GM21390 (cell line): Measurements from ENCODE around the gene MPP2.
"Not testable (repeated sequence)": the region's sequence is repeated elsewhere in the genome, so short reads cannot be mapped to it uniquely, and the experiment has no call there.

Experiments
- ATAC-seq: cut with Tn5 transposase; IDR thresholded peaks from one replicate; pipeline ENCODE4 v1.9.1; 2021; ENCODE audit not compliant: unreplicated experiment

MPP2 gene, protein sequence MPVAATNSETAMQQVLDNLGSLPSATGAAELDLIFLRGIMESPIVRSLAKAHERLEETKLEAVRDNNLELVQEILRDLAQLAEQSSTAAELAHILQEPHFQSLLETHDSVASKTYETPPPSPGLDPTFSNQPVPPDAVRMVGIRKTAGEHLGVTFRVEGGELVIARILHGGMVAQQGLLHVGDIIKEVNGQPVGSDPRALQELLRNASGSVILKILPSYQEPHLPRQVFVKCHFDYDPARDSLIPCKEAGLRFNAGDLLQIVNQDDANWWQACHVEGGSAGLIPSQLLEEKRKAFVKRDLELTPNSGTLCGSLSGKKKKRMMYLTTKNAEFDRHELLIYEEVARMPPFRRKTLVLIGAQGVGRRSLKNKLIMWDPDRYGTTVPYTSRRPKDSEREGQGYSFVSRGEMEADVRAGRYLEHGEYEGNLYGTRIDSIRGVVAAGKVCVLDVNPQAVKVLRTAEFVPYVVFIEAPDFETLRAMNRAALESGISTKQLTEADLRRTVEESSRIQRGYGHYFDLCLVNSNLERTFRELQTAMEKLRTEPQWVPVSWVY

DNA sequence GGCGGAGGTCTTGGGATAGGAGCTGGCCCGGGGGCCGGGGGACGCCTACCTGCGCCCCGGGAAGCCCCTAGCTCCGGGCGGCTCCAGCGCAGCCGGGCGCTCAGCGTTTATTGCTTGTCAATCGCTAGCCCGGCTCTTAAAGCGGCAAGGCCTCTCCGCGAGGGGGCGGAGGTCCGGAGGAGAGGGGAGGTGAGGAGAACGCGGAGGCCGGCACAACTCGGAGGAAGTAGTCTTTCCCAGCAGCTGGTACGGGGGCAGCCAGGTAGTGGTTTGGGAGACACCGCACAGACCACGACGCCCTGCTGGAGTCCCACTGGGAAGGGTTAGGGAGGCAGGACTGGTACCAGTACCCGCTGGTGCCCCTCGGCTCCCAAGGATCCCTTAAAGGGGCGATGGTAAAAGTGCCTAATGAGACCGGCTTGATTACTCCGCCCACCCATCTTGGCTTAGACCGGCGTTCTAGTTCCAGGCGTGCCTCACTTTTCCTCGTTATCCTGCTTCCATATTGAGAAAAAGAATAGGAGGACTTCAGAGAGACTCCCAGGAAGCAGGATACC lies at the start of gene MPP2:
MPP2 (minus strand) TSS at position 112 of the 557 bp plus-strand sequence. CDS start 3,076 bp downstream, outside the sequence.
- no peak for ATAC-seq

DNA sequence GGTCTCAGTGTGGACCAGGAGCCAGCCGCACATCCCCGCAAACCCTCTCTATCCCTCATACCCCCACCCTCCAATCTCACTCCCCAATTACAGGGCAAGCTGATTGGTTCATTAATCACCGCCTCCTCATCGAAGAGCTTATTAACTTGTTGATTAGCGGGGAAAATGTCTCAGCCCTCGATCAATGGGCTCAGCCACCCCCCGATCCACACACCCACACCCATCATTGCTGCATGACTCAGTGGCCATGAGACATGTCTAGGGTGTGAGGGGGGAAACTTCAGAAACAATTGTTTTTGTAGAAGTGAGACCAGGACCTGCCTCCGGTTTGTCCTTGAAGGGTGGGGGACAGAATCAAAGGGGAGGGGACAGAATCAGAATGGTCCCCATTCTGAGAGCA lies 48.9 kb upstream of the MPP2 start:
- no peak for ATAC-seq

DNA sequence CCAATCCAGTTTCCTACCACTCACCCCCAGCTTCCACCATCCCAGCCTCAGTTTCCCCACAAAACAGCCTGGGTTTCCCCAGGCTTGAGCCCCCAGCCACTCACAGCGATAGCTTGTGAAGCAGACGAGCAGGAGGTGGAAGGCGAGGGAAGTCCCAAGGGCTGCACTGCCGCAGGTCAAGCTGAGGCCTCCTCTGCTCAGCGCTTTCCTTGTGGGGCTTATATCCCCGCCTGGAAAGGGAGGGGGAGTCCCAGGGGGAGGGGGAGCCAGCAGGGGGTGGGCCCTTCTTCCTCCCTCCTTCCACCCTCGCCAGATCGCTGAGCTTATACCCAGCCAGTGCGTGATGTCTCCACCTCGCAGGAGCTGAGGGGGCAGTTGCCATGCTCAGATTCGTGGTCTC lies 46.4 kb upstream of the MPP2 start, which contains the start of gene PYY:
PYY (minus strand) TSS at position 195 of the 400 bp plus-strand sequence. CDS start 457 bp downstream, outside the sequence.
- ATAC-seq, result no peak

DNA sequence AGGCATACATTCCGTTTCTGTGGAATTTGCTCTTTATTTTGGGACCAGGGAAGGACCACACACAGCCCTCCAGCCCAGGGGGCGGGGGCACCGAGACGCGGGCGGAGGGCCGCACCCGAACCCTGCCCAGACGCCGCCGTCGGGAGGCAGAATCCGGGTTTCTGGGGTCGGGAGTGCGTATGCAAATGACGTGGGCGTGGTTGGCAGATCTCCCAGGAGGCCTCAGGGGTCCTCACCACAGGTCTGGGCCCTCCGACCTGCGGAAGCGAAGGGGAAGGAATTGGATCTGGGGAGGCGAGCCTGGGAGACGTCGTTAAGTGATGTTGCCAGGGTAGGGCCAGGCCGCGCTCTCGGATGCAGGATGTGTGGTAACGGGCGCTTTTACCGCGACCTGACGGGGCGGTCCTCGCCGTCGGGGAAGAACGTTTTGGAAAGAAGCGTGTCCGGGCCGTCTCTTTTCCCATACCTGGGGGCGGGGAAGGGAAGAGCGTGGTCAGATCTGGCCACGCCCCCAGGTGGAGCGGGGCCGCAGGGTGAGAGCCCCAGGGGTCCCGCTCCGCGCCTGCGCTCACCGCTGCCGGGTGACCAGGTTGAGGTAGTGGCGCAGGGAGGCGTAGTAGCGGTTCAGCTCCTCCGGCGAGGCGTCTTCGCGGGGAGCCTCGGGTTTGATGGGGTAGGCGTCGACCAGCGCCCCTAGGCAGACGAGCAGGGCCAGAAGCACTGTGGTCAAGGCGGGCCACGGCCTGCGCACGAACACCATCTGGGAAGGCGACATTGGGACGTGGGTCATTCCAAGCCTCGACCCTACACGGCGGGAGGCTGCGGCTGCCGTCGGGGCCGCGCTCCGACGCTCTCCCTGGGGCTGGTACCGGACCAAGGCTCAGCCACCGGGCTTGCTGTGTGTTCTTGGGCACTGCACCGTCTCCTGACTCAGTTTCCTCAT lies 45.7 kb upstream of the MPP2 start:
- ATAC-seq, result no peak

DNA sequence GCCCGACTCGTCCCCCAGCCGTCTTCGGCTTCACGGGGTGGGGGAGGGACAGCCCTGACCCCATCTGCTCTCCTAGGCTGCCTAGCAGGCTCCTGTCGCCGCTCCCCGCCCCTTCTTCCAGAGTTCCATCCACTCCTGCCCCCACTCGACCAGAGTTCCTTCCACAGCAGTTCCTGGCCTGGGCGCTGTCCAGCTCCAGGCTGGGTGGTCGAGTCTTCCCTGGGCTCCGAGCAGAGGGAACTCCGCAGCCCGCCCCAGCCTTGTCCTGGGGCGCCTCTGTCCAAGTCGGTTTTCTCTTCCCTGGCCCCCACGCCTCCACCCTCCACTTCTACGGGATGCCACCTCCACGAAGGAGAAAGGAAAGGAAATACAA lies 45.0 kb upstream of the MPP2 start:
- ATAC-seq, result no peak

DNA sequence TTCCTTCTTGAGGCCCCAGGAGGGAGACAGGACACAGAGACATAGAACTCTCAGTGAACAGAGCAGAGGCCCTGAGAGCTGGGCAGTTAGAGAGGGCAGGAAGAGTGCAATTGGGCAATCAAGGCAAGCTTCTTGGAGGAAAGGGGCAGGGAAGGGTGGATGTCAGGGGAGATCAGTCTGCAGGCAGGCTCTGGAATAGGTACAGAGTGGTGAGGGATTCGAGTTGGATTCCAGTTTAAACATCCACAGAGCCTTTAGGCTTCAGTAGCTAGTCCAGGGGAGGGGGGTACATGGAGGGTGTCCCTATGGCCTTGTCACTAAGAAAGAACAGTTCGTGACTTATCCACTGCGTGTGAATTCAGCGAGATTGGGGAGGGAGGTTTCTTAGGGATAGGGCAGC lies 44.4 kb upstream of the MPP2 start:
- ATAC-seq, result no peak

DNA sequence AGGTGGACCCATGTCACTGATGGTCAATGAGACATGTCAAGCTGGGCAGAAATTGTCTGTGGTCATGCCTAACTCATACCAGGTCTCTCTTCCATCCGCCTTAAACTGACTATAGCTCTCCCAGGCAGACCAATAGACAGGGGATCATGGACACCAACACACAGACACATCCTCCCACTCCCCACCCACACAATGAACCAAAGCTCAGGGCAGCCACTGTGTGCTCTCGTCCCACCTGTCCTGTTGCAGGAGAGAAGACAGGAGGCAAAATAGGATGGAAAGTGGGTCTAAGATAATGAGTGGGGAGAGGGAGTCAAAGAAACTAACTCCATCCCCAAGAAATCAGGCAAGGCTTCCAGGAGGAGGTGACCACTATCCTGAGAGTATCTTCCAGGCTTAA lies 43.2 kb upstream of the MPP2 start:
- ATAC-seq, result no peak

DNA sequence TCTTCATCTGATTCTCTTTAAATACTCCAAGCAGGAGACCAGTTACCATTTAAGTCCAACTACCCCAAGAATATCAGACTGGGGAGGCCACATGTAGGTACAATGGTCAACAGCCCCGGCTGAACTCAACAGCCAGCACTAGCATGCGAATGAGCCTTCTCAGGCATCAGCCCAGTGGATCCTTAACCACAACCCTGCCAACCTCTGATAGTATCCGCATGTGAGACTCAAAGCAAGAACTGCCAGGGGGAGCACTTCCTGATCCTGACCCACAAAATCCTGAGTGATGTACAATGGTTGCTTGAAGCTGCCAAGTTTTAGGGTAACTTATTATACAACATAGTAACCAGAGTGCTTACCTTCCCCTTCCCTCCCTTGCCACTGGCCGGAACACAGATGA lies 42.4 kb upstream of the MPP2 start:
- no peak for ATAC-seq

DNA sequence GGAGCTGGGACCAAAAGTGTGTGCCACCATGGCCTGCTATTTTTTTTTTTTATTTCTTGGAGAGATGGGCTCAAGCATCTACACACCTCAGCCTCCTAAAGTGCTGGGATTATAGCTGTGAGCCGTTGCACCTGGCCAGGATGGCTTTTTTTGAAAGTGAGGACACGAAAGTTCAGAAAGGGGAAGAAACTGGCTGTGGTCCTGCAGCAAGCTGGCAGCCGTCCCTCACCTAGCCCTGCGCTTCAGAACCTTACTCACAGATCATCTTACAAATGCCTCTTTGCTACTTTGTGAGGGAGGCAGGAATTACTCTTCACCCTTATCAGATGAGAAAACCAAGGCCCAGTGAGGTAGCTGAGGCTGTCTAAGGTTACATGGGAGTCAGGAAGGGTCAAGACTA lies 39.4 kb upstream of the MPP2 start:
- no peak for ATAC-seq

DNA sequence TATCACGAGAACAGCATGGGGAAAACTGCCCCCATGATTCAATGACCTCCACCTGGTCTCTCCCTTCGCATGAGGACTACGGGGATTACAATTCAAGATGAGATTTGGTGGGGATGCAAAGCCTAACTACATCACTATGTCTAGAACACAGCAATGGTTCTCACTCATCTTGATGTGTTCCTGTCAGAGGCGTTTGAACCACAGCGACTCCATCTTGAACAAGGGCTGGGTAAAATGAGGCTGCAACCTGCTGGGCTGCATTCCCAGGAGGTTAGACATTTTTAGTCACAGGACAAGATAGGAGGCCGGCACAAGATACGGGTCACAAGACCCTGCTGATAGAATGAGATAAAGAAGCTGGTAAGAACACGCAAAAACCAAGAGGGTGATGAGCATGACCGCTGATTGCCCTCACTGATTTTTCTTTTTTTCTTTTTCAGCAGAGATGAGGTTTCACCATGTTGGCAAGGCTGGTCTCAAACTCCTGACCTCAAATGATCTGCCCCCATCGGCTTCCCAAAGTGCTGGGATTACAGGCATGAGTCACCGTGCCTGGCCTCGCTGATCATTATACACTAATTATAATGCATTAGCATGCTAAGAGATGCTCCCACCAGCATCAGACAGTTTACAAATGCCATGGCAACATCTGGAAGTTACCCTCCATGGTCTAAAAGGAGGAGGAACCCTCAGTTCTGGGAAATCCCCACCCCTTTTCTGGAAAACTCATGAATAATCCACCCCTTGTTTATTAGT lies 37.9 kb upstream of the MPP2 start:
- no peak for ATAC-seq

DNA sequence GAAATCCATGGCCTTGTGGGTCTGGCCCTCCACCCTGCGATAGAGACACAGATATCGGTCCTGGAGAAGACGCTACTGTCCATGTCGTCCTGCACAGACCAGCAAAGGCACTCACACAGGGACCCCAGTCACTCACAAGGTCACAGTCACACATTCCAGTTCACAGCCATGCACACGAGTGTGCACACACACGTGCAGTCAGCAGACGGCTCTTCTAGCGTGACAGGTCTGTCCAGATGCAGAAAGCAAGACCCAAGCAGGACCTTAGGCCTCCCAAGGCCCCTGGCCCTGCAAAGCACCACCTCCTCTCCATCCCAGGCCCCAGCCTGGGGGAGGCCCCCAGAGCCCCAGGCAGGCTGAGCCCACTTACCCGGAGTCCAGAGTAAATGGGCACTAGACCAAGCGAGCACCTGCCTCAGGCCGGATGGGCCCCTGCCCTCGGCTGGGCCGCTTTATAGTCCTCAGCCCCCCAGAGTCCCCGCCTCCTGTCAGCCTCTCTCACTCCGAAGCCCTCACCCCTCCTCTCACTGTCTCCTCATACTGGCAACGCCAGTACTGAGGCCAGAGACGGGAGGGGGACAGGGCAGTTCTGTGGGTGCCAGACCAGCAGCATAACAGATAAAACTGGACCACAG lies 34.8 kb upstream of the MPP2 start, which contains the start of gene PPY:
PPY (minus strand) TSS at position 426 of the 635 bp plus-strand sequence. CDS start 822 bp downstream, outside the sequence.
- ATAC-seq, result no peak

DNA sequence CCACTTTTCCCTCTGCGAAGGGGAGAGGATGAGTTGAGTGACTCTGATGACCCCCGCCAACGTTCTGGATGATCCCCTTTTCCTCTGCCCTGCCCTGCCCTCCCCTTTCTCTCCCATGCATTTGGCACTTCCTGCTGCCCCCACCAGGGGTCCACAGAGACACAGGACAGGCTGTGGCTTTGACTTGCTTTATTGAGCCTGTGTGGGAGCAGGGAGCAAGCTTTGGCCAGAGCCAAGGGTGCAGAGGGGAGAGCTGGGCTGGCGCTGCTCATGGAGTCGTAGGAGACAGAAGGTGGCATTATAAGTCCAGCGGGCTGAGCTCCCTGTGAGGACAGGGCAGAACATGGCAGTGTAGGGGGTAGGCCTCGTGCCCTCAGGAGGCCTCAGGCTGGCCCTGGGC lies 33.3 kb upstream of the MPP2 start:
- no peak for ATAC-seq

DNA sequence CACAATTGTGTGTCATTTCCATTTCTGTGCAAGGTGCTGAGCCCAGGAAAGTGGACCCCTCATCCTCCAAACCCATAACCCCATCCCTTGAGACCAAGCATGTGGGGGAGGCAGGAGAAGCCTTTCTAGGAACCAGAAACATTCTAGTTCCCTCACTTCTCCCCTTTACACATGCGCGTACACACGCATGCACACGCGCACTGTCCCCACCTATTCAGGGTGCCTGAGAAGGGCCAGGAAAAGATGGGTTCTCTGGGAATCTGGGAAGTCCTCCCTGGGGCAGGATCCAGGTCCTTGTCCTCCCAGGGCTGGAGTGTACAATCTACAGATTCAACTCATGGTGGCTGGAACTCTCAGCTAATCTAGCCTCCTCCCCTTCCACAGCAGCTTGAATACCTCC lies 32.5 kb upstream of the MPP2 start:
- ATAC-seq, result no peak

DNA sequence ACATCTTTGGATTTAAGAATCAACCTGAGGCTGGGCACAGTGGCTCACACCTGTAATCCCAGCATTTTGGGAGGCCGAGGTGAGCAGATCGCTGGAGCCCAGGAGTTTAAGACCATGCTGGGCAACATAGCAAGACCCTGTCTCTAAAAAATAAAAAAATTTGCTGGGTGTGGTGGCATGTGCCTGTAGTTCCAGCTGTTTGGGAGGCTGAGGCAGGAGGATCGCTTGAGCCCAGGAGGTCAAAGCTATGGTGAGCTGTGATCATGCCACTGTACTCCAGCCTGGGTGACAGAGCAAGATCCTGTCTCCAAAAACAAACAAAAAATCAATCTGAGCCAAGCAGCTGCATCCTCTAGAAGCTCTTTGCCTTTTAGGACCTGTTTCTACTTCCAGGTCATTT lies 32.1 kb upstream of the MPP2 start:
- not testable (repeated sequence) for ATAC-seq

DNA sequence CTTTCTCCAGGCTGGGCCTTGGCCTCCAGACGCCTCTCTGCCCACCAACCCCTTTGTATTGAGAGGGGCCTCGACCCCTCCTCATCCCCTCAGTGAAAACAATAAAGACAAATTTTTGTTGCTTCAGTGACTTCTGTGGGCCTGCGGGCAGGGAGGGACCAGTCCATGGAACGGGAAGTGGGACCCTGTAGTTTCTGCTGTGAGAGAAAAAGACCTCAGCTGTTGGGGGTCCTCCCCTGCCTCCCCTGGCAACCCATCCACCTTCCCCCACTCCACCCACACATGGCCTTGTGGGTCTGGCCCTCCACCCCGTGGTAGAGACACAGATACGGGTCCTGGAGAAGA lies 31.5 kb upstream of the MPP2 start:
- ATAC-seq, result no peak

DNA sequence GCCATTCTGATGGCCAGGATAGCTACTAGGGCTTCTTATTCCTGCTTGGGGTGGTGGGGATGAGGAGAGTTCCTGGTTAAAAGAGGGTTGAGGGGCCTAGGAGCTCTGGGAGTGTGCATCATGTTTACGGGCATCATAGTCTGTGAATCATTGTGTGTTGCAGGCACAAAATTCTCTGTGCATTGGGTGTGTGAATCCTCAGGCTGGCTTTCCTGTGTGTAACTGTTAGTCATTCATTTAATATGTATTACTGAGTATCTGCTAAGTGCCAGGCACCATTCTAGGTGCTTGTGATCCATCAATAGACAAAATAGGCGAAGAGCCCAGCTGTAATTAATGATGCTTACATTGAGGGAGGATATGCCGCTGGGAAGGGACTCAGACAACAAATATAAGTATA lies 29.1 kb upstream of the MPP2 start:
- no peak for ATAC-seq

DNA sequence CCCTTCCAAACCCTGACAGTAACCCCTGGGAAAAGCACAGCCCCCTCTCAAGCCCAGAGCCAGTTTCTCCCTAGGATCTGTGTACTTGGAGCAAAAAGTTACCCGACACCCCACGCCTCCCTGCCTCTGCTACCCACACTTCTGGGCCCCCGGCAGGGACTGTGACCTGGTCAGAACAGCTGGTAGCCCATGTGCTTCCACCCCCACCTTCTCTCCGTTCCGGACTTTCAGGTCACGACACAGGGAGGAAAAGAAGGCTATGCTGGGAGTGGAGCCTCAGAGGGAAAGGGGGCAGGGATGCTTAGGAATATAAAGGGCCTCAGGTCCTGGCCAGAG lies 28.6 kb upstream of the MPP2 start:
- ATAC-seq, result no peak

DNA sequence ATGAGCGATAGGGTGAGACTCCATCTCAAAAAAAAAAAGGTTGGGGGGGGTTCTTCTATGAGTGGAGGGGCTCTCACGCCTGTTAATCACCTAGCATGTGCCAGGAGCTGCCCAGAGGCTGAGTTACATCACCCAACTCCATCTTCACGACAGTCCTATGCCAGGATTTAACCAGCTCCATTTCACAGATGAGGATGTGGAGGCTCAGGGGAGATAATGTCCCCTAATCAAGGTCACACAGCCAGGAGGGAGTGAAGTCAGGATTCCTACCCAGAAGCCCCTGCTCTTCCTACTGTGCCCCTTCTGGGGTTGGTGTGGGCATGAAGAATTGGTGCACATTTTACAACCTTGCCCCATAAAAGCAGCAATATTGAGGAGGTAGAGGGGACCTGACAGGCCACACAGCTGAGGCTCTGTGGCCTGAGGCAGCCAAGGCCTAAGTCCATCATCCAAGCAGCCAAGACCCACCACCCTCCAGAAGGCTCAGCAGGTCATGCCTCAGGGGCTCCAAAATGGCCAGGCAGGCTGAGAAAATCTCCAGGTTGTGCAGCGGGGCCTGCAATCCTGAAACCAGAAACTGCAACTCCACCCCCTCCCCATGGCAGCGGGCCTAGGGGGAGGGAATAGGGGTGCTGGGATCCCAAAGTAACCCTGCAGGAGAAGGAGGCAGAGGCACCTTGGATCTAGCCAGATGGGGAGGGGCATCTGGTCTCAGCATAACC lies 28.0 kb upstream of the MPP2 start:
- ATAC-seq, result no peak

DNA sequence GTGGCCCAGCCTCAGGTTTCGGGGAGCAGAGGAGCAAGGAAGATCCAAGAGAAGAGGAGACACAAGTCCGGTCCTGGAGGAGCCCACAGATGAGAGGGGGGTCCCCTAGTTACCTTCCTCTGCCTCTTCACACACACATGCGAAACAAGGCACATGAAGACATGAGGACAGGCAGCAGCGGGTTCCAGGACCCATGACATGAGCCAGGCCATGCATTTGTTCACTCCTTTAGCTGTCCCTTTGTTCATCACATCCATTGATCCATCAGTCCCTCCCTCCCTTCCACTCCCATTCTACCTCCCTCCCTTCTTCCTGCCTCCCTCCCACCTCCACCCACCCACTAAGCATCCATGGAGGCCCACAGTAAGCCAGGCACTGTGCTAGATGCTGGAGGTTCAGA lies 25.6 kb upstream of the MPP2 start:
- no peak for ATAC-seq

DNA sequence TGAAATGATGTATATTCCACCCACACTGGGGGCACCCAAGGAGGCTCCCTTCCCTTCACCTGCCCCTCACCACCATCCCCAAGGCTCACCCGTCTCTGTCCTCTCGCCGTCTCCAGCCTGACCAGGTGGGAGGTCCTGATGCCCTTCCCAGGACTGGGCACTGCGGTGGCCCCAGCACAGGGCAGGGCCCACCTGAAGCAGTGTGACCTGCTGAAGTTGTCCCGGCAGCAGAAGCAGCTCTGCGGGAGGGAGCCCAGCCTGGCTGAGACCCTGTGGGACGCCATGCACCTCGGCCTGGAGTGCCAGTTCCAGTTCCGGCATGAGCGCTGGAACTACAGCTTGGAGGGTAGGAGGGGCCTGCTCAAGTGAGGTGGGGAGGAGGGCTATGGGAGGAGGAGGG lies 25.0 kb upstream of the MPP2 start:
- ATAC-seq, result no peak
